A549 (cell line): ENCODE measurements around the gene SLC46A2. TPM values are rescaled to one million over a fixed set of nuclear protein-coding genes. Genes with fewer than 3 reads are reported as not detected.
A peak's percentile ranks its signal among the peaks of the same experiment; 100 is the strongest.

Experiments used
- ATAC-seq, 2 experiments: fragments of 200-7000 bp in 1 of 2; fragments of >200 bp in 1 of 2; cut with Nextera tagmentation in 1 of 2; cut with Tn5 transposase in 1 of 2; 3 replicates each; pipeline versions ENCODE4 v1.8.0 to v1.9.1; 2018 to 2020; ENCODE audit warnings: mild to moderate bottlenecking in 1 of 2, moderate library complexity in 1 of 2
- CTCF ChIA-PET: fragments of 300-600 bp; sonication (Branson Sonifier 250); formaldehyde crosslinking; extraction: SDS; loops from one replicate; lab custom pipeline; 2021; ENCODE audit warnings: antibody characterized with exemption, inconsistent platforms; lab: Yijun Ruan, JAX
- POLR2A ChIA-PET: fragments of 350-600 bp; formaldehyde crosslinking; extraction: SDS; loops from one replicate; lab custom pipeline; 2021; ENCODE audit warnings: antibody characterized with exemption, inconsistent platforms; lab: Yijun Ruan, JAX
- DNase-seq, 2 experiments: peaks; one replicate each; pipeline versions ENCODE4 v3.0.0 to v3.0.0-alpha.2; 2011 to 2016; ENCODE audit warnings: low read depth in 1 of 2, low spot score in 1 of 2
- FAIRE-seq: peaks from 2 replicates; lab custom pipeline; 2011; peaks lifted over from hg19 to GRCh38; lab: Jason Lieb, UNC
- H3K27ac ChIP-seq, 2 experiments: fragments of >200 bp; sonication (Bioruptor Twin); formaldehyde crosslinking; 3 replicates each; pipeline ENCODE4 v1.5.1; 2016 to 2017
- H3K4me1 ChIP-seq: fragments of >200 bp; sonication (Bioruptor Twin); formaldehyde crosslinking; 3 replicates; pipeline ENCODE4 v1.6.1; 2016
- H3K4me2 ChIP-seq: fragments of >200 bp; sonication (Bioruptor Twin); formaldehyde crosslinking; 3 replicates; pipeline ENCODE4 v1.6.1; 2016
- H3K4me3 ChIP-seq: fragments of >200 bp; sonication (Bioruptor Twin); formaldehyde crosslinking; 3 replicates; pipeline ENCODE4 v1.5.1; 2016
- H3K9me3 ChIP-seq: fragments of >200 bp; sonication (Bioruptor Twin); formaldehyde crosslinking; 3 replicates; pipeline ENCODE4 v1.6.1; 2016
- EP300 ChIP-seq, 2 experiments: fragments of >200 bp; sonication (Bioruptor Twin); formaldehyde crosslinking; IDR thresholded peaks; 2 replicates in 1 of 2; 3 replicates in 1 of 2; pipeline ENCODE4 v1.6.1; 2016 to 2017
- ESRRA ChIP-seq: fragments of 150-350 bp; IDR thresholded peaks from 2 replicates; pipeline ENCODE4 v1.6.1; 2014; ENCODE audit warnings: mild to moderate bottlenecking, low read length, borderline replicate concordance
- FOSL2 ChIP-seq, 2 experiments: fragments of 450-650 bp in 1 of 2; fragments of >200 bp in 1 of 2; sonication (Bioruptor Twin) in 1 of 2; formaldehyde crosslinking; IDR thresholded peaks; 2 replicates each; pipeline versions ENCODE4 v1.5.0 to v1.6.1; 2016 to 2020; ENCODE audit warnings: mild to moderate bottlenecking in 1 of 2, moderate library complexity in 1 of 2
- HEYL ChIP-seq: fragments of 250-450 bp; sonication (Bioruptor Pico); IDR thresholded peaks from 2 replicates; pipeline ENCODE4 v1.8.0; 2021; ENCODE audit warnings: mild to moderate bottlenecking, moderate library complexity
- KDM1A ChIP-seq: fragments of 200-600 bp; sonication (generic); IDR thresholded peaks from 2 replicates; pipeline ENCODE4 v1.6.1; 2016; ENCODE audit warnings: low read depth, mild to moderate bottlenecking
- KDM5A ChIP-seq: fragments of 200-600 bp; sonication (generic); IDR thresholded peaks from 2 replicates; pipeline ENCODE4 v1.6.1; 2016; ENCODE audit warnings: antibody characterized with exemption, mild to moderate bottlenecking
- MAFK ChIP-seq: fragments of 450-650 bp; IDR thresholded peaks from 2 replicates; pipeline ENCODE4 v1.6.1; 2014; ENCODE audit not compliant: partially characterized antibody
- MYC ChIP-seq: IDR thresholded peaks from 2 replicates; pipeline ENCODE4 v1.6.1; 2012; ENCODE audit warnings: mild to moderate bottlenecking, inconsistent platforms, low read length, improper control_type of control experiment, borderline replicate concordance
- NPAS2 ChIP-seq: fragments of 250-450 bp; sonication (Bioruptor Pico); IDR thresholded peaks from 2 replicates; pipeline ENCODE4 v1.8.0; 2022; ENCODE audit warnings: mild to moderate bottlenecking, moderate library complexity, borderline replicate concordance
- RARB ChIP-seq: fragments of 250-450 bp; sonication (Bioruptor Pico); IDR thresholded peaks from 2 replicates; pipeline ENCODE4 v1.8.0; 2021; ENCODE audit warnings: mild to moderate bottlenecking, moderate library complexity
- RCOR1 ChIP-seq: fragments of 150-350 bp; IDR thresholded peaks from 2 replicates; pipeline ENCODE4 v1.6.1; 2014; ENCODE audit warnings: antibody characterized with exemption, low read length, low read depth
- RFX5 ChIP-seq: fragments of 450-650 bp; IDR thresholded peaks from 2 replicates; pipeline ENCODE4 v1.7.1; 2014; ENCODE audit warnings: antibody characterized with exemption, mild to moderate bottlenecking, moderate library complexity
- TP53 ChIP-seq: fragments of 250-450 bp; sonication (Bioruptor Pico); IDR thresholded peaks from 2 replicates; pipeline ENCODE4 v1.5.0; 2021; ENCODE audit warnings: mild to moderate bottlenecking, moderate library complexity
- WGBS: methylation state at CpG from one replicate; pipeline ENCODE4 v1.1.6; 2017; ENCODE audit errors: missing lambda C conversion rate; 5-methylcytosine and 5-hydroxymethylcytosine counted together
- polyA plus RNA-seq, 4 experiments: library from polyadenylated mRNA; depleted of rRNA in 3 of 4; stranded (reverse); fragments of >200 nt; fragmentation: RNase III in 1 of 4; extraction: RNeasy Plus Mini Kit Qiagen cat#74134 plus additional on column Dnase treatment in 1 of 4; gene quantifications; 2 replicates in 3 of 4; 3 replicates in 1 of 4; pipeline ENCODE4 v1.2.3, GENCODE V29; 2011 to 2017
- TF ChIP-seq, protein P1 (sequence below): IDR thresholded peaks from 2 replicates; pipeline ENCODE4 v1.6.1; 2012
- TF ChIP-seq, protein P2 (sequence below): fragments of 450-650 bp; IDR thresholded peaks from 2 replicates; pipeline ENCODE4 v1.6.1; 2014; ENCODE audit warnings: antibody characterized with exemption

The SLC46A2 gene
- polyA plus RNA-seq, 2 of the 4 experiments (the other 2 are of a cell fraction), result not detected

DNA sequence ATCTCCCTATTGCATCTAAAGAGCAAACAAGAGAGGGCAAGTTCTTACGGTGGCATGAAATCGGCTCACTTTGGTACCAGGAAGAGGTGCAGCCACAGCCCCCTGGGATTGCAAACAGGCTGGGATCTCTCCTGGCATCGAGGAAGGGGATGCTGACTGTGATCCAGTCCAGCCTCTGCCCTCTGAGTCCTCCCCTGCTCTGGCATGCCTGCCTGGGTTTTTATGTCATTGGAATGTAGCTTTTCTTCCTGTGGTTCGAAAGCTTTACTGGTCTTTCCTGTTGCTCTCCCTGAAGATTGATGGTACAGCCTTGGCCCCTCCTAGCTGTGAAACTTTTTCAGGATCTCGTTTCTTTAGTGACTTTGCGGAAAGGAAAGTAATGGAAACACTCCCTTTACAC lies 6.6 kb downstream of the SLC46A2 start:
- Histone ChIP-seq H3K4me3 (no peak overlapping the region), H3K4me1 (no peaks in the 10 kb centered on the region), H3K27ac (no peak overlapping the region), H3K9me3 (no peaks in the 10 kb centered on the region), H3K4me2 (no peak overlapping the region)
- CTCF ChIA-PET, result interaction anchor here (1.6 kb wide), 1 partner anchor 19 kb away, joined by 5 read pairs; no protein-coding TSS in a partner anchor
- POLR2A ChIA-PET, result no interaction called here
- ATAC-seq, result no peak
- DNase-seq, result no peak
- TF ChIP-seq, protein P1, sequence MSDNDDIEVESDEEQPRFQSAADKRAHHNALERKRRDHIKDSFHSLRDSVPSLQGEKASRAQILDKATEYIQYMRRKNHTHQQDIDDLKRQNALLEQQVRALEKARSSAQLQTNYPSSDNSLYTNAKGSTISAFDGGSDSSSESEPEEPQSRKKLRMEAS, result no peak
- TF ChIP-seq KDM1A (no peak), FOSL2 (IDR thresholded peaks at IDR 0.05) (no peak), FOSL2 (CRISPR knock-in tag; IDR thresholded peaks at IDR 0.05) (no peak), MYC (no peak), MAFK (no peak), HEYL (CRISPR knock-in tag) (no peak), ESRRA (no peak)
- TF ChIP-seq, all 56 proteins: peak for 0
- WGBS, result 55% methylated on average over 6 of the region's 6 CpGs
- FAIRE-seq, result no peak

DNA sequence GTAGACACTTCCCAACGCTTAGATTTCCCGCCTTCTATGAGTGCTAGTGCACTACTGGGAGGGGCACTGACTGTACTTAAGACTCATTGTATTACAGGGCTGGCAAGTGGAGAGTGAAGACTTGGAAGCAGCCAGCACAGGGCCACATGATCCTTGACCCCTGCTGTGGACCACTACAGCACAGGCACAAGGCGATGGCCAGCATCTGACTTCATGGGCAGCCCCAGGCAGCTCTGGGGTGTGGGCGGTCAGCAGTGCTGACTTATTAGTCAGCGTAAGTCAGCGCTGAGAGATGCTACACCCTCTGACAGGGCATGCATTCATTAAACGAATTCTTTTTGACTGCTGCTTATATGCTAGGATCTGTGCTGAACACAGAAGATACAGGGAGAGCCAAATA lies 9.3 kb downstream of the SLC46A2 start:
- POLR2A ChIA-PET, result no interaction called here
- CTCF ChIA-PET, result no interaction called here
- Histone ChIP-seq H3K4me3 (no peak overlapping the region), H3K4me1 (no peaks in the 10 kb centered on the region), H3K27ac (no peak overlapping the region), H3K4me2 (no peak overlapping the region), H3K9me3 (no peaks in the 10 kb centered on the region)
- DNase-seq, result no peak
- ATAC-seq, result peak in 1 of 2 experiments; percentile 24; a peak in 1 of 6 replicates
- WGBS, result 63% methylated on average over 7 of the region's 7 CpGs
- FAIRE-seq, result no peak
- TF ChIP-seq KDM5A (no peak), RCOR1 (no peak), RARB (CRISPR knock-in tag) (no peak), MYC (no peak), MAFK (no peak), HEYL (CRISPR knock-in tag) (no peak), EP300 (IDR thresholded peaks at IDR 0.05) (no peak), RFX5 (no peak), TP53 (CRISPR knock-in tag) (no peak)
- TF ChIP-seq, protein P2, sequence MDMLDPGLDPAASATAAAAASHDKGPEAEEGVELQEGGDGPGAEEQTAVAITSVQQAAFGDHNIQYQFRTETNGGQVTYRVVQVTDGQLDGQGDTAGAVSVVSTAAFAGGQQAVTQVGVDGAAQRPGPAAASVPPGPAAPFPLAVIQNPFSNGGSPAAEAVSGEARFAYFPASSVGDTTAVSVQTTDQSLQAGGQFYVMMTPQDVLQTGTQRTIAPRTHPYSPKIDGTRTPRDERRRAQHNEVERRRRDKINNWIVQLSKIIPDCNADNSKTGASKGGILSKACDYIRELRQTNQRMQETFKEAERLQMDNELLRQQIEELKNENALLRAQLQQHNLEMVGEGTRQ, result no peak

DNA sequence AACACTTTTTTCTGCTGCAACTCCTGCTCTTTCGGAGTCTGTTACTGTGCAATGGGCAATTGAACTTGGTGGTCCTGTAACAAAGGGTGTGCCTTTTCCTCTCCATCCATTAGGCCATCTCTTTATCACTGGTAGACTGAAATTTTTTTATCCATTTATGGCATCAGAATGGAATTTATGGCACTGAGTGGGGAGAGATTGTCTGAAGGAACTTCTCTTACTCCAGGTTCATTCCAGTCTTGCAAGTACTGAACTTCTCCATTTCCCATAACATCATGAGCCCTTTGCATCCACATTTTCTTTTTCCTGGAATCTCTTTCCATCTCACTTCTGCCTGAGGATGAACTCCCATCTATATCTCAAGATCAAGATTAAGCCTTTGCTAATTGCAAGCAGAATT lies 10.0 kb downstream of the SLC46A2 start:
- DNase-seq, result no peak
- CTCF ChIA-PET, result no interaction called here
- no peak for ATAC-seq
- no peak overlapping the region for H3K4me3 ChIP-seq
- no peak for FAIRE-seq
- no peaks in the 10 kb centered on the region for H3K4me1 ChIP-seq
- TF ChIP-seq RFX5 (no peak), NPAS2 (no peak)
- POLR2A ChIA-PET, result no interaction called here
- no peaks in the 10 kb centered on the region for H3K9me3 ChIP-seq
- 79% methylated on average over 1 of the region's 1 CpG for WGBS
- H3K27ac ChIP-seq, result no peak overlapping the region
- no peak overlapping the region for H3K4me2 ChIP-seq

DNA sequence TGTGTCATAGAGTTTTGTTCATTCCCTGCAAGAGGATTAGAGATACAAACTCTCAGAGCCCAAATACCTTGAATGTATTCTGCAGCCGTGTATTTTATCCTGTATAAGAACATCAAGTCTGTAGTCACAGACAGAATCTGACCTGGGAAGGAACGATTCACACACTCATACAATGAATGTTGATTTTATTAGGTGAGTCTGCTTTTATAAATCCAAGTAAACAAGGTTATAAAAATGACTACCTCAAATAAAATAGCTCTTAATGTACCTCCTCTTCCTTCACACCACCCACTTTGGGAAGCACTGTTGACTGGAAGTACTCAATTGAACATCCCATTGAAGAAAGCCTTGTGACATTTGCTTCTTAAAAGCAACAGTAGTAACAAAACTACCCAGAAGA lies 11.9 kb downstream of the SLC46A2 start:
- TF ChIP-seq RCOR1 (no peak), MYC (no peak)
- Histone ChIP-seq H3K4me3 (no peak overlapping the region), H3K4me1 (no peaks in the 10 kb centered on the region), H3K9me3 (no peaks in the 10 kb centered on the region), H3K27ac (no peak overlapping the region), H3K4me2 (no peak overlapping the region)
- DNase-seq (no peak), FAIRE-seq (no peak), ATAC-seq (no peak)
- WGBS, result 49% methylated on average over 2 of the region's 2 CpGs
- CTCF ChIA-PET, result interaction anchor here (1.4 kb wide), 1 partner anchor 24 kb away, joined by 5 read pairs; no protein-coding TSS in a partner anchor
- POLR2A ChIA-PET, result no interaction called here
